ENCODE measurements around the gene HFE. TPM values are rescaled to one million over a fixed set of nuclear protein-coding genes. Genes with fewer than 3 reads are reported as not detected.

The HFE gene
- total and polyA plus RNA-seq, 10 of the 15 experiments (the other 5 are each of a cell fraction or from before 2014, with no cell fraction given): 0.52 to 5.9 (median 1.7) TPM

DNA sequence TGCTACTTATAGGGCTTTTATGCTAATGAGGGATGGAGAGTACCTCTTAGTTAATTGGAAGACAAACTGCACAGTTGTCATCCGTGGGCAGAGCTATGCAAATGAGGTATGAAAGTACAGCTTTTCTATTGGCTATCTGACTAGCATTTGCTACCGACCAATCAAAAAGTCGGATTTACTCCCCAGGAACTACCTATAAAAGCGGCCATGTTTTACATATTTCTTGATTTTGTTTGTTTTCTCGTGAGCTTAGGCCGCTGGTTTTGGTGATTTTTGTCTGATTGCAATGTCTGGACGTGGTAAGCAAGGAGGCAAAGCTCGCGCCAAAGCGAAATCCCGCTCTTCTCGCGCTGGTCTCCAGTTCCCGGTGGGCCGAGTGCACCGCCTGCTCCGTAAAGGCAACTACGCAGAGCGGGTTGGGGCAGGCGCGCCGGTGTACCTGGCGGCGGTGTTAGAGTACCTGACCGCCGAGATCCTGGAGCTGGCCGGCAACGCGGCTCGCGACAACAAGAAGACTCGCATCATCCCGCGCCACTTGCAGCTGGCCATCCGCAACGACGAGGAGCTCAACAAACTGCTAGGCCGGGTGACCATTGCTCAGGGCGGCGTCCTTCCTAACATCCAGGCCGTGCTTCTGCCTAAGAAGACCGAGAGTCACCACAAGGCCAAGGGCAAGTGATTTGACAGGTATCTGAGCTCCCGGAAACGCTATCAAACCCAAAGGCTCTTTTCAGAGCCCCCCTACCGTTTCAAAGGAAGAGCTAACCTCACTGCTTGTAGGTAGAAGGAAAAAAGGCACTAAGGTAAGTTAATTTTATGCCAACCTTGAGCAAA is 36.9 kb downstream of the HFE start (continued):
- TF ChIP-seq, protein P1, sequence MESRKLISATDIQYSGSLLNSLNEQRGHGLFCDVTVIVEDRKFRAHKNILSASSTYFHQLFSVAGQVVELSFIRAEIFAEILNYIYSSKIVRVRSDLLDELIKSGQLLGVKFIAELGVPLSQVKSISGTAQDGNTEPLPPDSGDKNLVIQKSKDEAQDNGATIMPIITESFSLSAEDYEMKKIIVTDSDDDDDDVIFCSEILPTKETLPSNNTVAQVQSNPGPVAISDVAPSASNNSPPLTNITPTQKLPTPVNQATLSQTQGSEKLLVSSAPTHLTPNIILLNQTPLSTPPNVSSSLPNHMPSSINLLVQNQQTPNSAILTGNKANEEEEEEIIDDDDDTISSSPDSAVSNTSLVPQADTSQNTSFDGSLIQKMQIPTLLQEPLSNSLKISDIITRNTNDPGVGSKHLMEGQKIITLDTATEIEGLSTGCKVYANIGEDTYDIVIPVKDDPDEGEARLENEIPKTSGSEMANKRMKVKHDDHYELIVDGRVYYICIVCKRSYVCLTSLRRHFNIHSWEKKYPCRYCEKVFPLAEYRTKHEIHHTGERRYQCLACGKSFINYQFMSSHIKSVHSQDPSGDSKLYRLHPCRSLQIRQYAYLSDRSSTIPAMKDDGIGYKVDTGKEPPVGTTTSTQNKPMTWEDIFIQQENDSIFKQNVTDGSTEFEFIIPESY (IDR thresholded peaks at IDR 0.05): no peak
- TF ChIP-seq ZNF622 (IDR thresholded peaks at IDR 0.05): no peak
- TF ChIP-seq, protein P2, sequence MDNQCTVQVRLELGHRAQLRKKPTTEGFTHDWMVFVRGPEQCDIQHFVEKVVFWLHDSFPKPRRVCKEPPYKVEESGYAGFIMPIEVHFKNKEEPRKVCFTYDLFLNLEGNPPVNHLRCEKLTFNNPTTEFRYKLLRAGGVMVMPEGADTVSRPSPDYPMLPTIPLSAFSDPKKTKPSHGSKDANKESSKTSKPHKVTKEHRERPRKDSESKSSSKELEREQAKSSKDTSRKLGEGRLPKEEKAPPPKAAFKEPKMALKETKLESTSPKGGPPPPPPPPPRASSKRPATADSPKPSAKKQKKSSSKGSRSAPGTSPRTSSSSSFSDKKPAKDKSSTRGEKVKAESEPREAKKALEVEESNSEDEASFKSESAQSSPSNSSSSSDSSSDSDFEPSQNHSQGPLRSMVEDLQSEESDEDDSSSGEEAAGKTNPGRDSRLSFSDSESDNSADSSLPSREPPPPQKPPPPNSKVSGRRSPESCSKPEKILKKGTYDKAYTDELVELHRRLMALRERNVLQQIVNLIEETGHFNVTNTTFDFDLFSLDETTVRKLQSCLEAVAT (IDR thresholded peaks at IDR 0.05): peak; percentile 95
- peak; percentile 13; the same call in 1 of the 2 replicates for TF ChIP-seq ZBED1 (IDR thresholded peaks at IDR 0.05; ENCODE audit: borderline replicate concordance)
- 0 out of 2 replicates have a peak, but pooled peaks have one; percentile 3 for TF ChIP-seq JUNB (IDR thresholded peaks at IDR 0.05)
- TF ChIP-seq, protein P3, sequence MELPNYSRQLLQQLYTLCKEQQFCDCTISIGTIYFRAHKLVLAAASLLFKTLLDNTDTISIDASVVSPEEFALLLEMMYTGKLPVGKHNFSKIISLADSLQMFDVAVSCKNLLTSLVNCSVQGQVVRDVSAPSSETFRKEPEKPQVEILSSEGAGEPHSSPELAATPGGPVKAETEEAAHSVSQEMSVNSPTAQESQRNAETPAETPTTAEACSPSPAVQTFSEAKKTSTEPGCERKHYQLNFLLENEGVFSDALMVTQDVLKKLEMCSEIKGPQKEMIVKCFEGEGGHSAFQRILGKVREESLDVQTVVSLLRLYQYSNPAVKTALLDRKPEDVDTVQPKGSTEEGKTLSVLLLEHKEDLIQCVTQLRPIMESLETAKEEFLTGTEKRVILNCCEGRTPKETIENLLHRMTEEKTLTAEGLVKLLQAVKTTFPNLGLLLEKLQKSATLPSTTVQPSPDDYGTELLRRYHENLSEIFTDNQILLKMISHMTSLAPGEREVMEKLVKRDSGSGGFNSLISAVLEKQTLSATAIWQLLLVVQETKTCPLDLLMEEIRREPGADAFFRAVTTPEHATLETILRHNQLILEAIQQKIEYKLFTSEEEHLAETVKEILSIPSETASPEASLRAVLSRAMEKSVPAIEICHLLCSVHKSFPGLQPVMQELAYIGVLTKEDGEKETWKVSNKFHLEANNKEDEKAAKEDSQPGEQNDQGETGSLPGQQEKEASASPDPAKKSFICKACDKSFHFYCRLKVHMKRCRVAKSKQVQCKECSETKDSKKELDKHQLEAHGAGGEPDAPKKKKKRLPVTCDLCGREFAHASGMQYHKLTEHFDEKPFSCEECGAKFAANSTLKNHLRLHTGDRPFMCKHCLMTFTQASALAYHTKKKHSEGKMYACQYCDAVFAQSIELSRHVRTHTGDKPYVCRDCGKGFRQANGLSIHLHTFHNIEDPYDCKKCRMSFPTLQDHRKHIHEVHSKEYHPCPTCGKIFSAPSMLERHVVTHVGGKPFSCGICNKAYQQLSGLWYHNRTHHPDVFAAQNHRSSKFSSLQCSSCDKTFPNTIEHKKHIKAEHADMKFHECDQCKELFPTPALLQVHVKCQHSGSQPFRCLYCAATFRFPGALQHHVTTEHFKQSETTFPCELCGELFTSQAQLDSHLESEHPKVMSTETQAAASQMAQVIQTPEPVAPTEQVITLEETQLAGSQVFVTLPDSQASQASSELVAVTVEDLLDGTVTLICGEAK (IDR thresholded peaks at IDR 0.05; ENCODE audit: borderline replicate concordance): peak; percentile 62; the same call in 1 of the 2 replicates
- TF ChIP-seq, protein P4, sequence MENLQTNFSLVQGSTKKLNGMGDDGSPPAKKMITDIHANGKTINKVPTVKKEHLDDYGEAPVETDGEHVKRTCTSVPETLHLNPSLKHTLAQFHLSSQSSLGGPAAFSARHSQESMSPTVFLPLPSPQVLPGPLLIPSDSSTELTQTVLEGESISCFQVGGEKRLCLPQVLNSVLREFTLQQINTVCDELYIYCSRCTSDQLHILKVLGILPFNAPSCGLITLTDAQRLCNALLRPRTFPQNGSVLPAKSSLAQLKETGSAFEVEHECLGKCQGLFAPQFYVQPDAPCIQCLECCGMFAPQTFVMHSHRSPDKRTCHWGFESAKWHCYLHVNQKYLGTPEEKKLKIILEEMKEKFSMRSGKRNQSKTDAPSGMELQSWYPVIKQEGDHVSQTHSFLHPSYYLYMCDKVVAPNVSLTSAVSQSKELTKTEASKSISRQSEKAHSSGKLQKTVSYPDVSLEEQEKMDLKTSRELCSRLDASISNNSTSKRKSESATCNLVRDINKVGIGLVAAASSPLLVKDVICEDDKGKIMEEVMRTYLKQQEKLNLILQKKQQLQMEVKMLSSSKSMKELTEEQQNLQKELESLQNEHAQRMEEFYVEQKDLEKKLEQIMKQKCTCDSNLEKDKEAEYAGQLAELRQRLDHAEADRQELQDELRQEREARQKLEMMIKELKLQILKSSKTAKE (IDR thresholded peaks at IDR 0.05; ENCODE audit: low read depth, poor library complexity, severe bottlenecking): peak; percentile 28
- TF ChIP-seq SIX5 (IDR thresholded peaks at IDR 0.05; ENCODE audit: low read depth, low read length, severe bottlenecking): peak; percentile 9
- TF ChIP-seq STAT3 (IDR thresholded peaks at IDR 0.05; ENCODE audit: low read depth, low read length): no peak
- TF ChIP-seq NFIC (IDR thresholded peaks at IDR 0.05; ENCODE audit: low read depth, low read length): peak; percentile 59
- no peak for TF ChIP-seq IKZF2 (IDR thresholded peaks at IDR 0.05)
- TF ChIP-seq SIN3A (IDR thresholded peaks at IDR 0.05; ENCODE audit: low read depth, low read length): peak; percentile 8
- no peak for TF ChIP-seq NR2C2 (IDR thresholded peaks at IDR 0.05; ENCODE audit: borderline replicate concordance, control insufficient read depth, insufficient read length, low read depth)
- TF ChIP-seq NR2C1 (IDR thresholded peaks at IDR 0.05): no peak
- TF ChIP-seq SMAD5 (IDR thresholded peaks at IDR 0.05; ENCODE audit: low read depth): peak; percentile 95
- TF ChIP-seq MTA2 (IDR thresholded peaks at IDR 0.05; ENCODE audit: low read depth): no peak; the same call in 1 of the 2 replicates
- TF ChIP-seq, protein P5, sequence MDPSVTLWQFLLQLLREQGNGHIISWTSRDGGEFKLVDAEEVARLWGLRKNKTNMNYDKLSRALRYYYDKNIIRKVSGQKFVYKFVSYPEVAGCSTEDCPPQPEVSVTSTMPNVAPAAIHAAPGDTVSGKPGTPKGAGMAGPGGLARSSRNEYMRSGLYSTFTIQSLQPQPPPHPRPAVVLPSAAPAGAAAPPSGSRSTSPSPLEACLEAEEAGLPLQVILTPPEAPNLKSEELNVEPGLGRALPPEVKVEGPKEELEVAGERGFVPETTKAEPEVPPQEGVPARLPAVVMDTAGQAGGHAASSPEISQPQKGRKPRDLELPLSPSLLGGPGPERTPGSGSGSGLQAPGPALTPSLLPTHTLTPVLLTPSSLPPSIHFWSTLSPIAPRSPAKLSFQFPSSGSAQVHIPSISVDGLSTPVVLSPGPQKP (IDR thresholded peaks at IDR 0.05; ENCODE audit: low read depth, low read length): peak; percentile 12; the same call in 1 of the 2 replicates
- TF ChIP-seq MEF2A (IDR thresholded peaks at IDR 0.05; ENCODE audit: insufficient read depth, low read depth, low read length): no peak
- TF ChIP-seq CREB1 (IDR thresholded peaks at IDR 0.05; ENCODE audit: low read depth): peak; percentile 85

Measured in GM12878 (cell line).